Midbrain (tissue), 1 donor: Measurements from ENCODE around the gene SH3RF1.
"Not testable (repeated sequence)": the region's sequence is repeated elsewhere in the genome, so short reads cannot be mapped to it uniquely, and the experiment has no call there.

Experiments used
- DNase-seq: peaks from one replicate; lab custom pipeline; 2025; lab: John Stamatoyannopoulos, UW

The SH3RF1 gene

DNA sequence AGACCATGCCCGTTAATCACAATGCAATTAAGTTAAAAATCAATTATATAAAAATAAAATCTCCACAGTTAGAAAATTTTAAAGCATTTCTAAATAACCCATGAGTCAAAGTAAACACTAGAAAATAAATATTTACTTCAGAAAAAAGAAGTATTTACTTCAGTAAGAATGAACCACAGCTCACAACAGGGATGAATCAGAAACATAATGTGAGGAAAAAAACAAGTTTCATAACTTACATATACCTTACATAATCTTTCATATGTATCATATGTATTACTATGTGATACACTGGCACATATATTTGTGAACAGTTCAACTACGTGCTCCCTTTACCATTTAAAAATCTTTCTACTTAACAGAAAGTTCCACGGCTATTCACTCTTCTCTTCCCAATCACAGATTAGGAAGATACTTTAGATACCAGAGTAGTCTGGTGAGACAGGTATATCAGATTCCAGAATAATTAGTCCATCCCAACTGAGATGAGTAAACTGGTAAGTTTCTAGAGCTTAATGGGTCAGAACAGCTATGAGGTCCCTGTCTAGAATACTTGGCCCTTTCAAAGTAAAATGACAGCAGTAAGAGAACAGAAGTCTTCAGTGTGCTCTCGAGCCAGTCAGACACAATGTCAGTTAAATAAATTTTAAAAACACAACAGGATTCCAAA, 70.3 kb downstream of the SH3RF1 start:
- DNase-seq = no peak

- no peak for DNase-seq
Observed at GRCh38 chr4:169199184-169199583, 71.6 kb downstream of the SH3RF1 start.

- DNase-seq = no peak
Observed at GRCh38 chr4:169198167-169198566, 72.6 kb downstream of the SH3RF1 start.

GRCh38 chr4:169197206-169197605, 73.5 kb downstream of the SH3RF1 start:
- DNase-seq = not testable (repeated sequence)

DNA sequence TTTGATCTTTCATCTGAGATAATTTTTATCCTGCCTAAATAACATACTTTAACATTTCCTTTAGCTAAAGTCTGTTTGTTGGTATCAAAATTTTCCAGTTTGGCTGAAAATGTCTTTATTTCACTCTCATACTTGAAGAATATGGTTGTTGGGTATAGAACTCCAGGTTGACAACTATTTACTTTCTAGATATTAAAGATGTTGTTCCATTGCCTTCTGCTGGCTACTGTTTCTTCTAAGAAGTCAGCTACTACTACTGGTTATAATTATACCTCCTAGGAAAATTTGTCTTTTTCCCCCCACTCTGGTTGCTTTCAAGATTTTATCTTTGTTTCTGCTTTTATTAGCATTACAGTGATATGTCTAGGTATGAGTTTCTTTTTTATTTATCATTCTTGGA, 75.7 kb downstream of the SH3RF1 start:
- no peak for DNase-seq

DNA sequence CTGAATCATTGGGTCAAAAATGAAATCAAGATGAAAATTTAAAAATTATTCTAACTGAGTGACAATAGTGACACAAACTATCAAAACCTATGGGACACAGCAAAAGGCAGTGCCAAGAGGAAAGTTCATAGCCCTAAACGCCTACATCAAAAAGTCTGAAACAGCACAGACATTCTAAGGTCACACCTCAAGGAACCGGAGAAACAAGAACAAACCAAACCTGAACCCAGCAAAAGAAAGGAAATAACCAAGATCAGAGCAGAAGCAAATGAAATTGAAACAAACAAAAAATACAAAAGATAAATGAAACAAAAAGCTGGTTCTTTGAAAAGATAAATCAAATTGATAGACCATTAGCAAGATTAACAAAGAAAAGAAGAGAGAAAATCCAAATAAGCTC, 80.8 kb downstream of the SH3RF1 start:
- not testable (repeated sequence) for DNase-seq

DNA sequence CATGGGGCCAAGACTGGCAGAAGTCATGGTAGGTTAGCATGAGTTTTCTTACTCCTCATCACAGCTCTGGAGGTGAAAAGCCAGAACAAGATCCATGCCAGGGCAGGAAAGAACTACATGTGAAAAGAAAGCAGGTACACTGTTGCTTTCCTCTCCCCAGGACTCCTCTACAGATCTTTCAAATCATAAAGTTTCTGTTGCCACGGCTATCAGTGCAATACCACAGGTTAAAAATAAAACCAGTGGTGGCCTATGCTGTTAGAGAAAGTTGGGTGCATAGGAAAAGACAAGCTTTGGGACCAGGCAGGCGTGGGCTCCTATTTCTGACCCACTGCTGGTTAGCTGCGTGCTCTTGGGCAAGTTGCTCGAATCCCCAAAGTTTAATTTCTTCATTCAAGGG, 81.4 kb downstream of the SH3RF1 start:
- DNase-seq = no peak

DNA sequence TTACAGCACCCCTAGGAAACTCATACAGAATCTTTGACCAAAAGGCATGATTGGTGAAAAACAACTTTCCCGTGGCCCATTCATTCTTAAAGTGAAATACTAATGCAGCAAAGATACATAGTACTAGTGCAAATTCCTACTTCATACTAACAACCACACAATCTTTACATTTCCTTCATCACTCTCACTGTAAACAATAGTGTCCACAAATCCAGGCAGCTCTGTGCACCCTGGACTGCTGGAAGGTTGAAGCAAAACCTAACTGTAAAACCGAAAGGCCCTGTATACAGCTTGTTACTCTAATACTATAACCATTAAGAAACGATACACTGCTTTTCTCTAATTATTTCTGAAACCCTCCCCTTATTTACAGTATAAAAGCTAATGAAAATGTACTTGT, 82.6 kb downstream of the SH3RF1 start:
- no peak for DNase-seq

DNA sequence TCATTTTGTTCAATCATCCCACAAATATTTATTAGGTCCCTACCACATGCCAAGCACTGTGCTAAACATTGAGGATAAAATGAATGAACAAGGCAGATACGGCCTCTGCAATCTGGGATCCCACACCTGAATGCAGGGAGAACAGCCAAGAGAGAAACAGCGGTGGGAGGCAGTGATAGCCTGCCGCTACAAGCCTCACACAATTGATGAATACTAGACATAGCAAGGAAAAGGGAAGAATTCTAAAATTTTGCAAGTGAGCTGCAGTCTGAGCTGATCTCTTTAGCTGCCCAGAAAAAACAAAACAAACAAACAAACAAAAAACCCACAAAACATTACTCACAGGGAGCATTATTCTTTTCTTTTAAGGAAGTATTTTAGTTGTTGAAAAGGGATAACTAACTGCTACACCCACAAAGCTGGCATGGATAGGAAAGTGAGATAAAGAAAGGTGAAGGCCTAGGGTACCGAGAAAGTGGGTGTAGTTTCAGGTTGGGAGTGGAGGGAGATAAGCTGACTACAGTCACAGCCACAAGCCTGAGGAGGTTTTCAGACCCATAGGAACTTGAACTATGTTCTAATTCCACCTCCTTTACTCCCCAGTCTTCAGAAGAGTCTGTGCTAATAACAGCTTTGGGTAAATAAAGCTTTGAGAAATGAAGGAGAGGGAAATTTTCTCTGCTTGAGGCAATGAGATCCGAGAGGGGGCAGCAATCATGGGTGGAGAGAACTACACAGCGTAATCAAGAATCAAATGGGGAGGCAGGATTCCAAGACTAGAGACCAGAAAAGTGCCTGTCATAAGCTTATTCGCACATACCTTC, 85.4 kb downstream of the SH3RF1 start:
- no peak for DNase-seq

- DNase-seq = no peak
Observed at GRCh38 chr4:169184686-169185085, 86.1 kb downstream of the SH3RF1 start.

DNA sequence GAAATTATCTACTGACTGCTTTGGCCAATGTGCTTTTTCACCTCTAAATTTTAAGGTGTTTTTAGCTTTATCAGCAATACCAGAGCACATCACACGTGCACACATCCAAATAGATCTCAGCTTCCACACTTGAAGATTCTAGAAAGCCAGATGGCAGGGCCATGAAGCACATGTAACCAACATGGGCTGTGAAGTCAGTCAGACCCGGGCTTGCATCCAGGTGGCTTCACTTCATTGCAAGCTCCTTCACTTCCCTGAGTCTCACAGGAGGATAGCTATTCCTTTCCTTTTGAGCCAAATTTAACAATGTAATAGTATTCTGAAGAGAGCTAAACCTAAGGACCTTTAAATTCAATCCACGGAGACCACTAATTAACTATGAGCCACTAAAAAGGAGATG, 86.5 kb downstream of the SH3RF1 start:
- no peak for DNase-seq

DNA sequence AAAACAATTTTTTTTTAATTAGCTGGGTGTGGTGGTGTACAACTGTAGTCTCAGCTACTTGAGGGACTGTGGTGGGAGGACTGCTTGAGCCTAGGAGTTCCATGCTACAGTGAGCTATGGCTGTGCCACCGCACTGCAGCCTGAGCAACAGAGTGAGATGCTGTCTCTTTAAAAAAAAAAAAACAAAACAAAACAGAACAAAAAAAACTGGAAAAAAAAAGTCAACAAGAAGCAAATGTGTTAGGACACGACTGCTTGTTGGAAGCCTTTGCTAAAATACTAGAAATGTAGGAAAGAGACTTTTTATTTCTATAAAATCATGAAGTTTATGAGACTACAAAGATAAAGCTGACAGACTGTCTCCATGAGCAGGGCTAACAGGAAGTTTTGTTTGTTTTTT, 87.2 kb downstream of the SH3RF1 start:
- DNase-seq = no peak

DNA sequence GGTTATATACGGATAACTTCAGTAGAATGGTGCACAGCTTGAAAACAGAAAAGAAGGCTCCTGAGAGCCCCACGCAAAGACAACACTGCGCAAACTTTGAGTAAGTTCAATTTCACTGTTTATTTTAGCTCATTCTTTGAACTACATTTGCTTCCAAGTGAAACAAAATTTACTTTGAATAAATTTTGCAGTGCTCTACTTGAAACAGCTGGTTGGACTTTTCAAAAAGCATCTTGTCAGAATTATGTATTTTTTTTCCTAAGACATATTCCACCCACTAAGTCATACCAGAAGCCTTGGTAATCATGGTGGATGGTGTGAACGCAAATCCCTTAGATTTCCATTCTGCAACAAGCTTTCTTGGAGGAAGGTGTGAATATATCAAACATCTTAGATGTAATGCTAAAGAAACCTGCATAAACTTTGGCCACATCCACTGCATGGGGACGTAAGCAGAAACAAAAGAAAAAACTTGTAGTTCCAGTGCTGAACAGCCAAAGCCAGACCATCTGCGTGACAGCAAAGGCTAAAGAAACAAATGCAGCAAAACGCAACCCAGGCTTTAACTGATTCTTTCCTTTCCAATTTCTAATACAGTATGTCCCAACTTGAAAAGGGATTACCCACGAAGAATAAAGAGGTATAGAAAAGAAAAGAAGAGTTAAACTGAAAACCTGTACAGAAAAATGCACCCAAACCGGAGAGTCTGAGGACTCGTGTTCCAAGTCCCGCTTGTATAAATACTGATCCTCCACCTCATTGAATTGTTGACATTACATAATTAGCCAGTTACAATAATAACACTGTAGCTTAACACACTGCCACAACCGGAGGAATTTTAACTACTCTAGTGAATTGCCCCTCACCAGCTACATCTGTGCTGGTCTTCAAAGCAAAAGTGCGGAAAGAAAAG, 90.9 kb downstream of the SH3RF1 start:
- peak; percentile 45 for DNase-seq

DNA sequence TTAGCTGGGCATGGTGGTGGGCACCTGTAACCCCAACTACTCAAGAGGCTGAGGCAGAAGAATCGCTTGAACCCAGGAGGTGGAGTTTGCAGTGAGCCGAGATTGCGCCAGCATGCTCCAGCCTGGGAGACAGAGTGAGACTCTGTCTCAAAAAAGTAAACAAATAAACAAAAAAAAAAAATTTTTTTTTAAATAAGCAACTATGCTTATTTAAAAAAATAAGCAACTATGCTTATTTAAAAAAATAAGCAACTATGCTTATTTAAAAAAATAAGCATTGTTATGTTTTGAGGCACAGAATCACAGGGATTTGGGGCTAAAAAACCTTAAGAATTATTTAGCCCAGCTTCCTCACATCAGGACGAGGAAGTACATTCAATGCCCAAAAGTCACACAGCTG, 92.7 kb downstream of the SH3RF1 start:
- not testable (repeated sequence) for DNase-seq

GRCh38 chr4:169175476-169175875, 95.3 kb downstream of the SH3RF1 start:
- no peak for DNase-seq

DNA sequence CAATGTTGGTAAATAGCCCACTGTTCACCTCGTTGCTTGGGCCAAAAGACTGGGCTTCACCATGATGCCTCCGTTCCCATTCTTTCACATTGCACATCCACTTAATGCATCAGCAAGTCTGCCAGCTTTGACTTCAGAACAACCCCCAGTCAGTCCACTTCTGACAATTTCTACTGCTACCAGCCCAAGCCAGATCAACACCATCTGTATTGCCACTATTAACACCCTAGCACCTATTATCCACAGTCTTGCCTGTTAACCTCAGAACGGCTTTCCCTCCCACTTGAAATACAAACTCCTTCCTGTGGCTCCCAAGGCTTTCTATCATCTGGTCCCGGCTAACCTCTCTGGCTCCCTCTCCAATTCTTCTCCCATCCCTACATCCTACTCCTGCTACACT, 95.7 kb downstream of the SH3RF1 start:
- no peak for DNase-seq

GRCh38 chr4:169174247-169174646, 96.5 kb downstream of the SH3RF1 start:
- no peak for DNase-seq

- no peak for DNase-seq
Observed at GRCh38 chr4:169167957-169168858, 102.5 kb downstream of the SH3RF1 start.

- no peak for DNase-seq
Observed at GRCh38 chr4:169164669-169165415, 105.9 kb downstream of the SH3RF1 start.

- DNase-seq = no peak
Observed at GRCh38 chr4:169163947-169164668, 106.6 kb downstream of the SH3RF1 start.
